Neural progenitor cell (in vitro differentiated cells): Measurements from ENCODE around the gene PLEKHF1.

Source experiments
- EZH2 ChIP-seq: fragments of 200-600 bp; sonication (generic); IDR thresholded peaks from 2 replicates; pipeline ENCODE4 v1.6.1; 2017; ENCODE audit warnings: antibody characterized with exemption, mild to moderate bottlenecking, moderate library complexity
- TF ChIP-seq, protein P1 (sequence below): fragments of 200-600 bp; sonication (generic); IDR thresholded peaks from 2 replicates; pipeline ENCODE4 v1.5.1; 2017; ENCODE audit warnings: antibody characterized with exemption, mild to moderate bottlenecking

DNA sequence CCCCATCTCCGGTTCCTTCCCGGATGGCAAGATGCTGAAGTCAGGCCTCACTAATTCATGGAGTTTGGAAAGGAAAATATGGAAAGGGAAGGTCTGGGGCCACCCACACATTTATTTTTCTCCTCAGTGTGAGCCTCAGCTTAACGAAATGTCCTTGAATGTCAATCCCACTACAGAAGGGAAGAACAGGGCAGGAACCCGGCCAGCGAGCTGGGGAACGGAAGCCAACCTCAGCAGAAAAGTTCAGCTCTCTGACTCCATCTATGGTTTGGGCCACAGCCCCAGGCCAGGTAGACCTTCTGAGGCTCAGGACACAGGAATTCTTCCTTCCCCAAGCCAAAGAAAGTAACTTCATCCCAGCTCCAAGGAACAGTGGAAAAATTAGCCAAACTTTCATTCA lies 41.4 kb downstream of the PLEKHF1 start:
- TF ChIP-seq, protein P1, sequence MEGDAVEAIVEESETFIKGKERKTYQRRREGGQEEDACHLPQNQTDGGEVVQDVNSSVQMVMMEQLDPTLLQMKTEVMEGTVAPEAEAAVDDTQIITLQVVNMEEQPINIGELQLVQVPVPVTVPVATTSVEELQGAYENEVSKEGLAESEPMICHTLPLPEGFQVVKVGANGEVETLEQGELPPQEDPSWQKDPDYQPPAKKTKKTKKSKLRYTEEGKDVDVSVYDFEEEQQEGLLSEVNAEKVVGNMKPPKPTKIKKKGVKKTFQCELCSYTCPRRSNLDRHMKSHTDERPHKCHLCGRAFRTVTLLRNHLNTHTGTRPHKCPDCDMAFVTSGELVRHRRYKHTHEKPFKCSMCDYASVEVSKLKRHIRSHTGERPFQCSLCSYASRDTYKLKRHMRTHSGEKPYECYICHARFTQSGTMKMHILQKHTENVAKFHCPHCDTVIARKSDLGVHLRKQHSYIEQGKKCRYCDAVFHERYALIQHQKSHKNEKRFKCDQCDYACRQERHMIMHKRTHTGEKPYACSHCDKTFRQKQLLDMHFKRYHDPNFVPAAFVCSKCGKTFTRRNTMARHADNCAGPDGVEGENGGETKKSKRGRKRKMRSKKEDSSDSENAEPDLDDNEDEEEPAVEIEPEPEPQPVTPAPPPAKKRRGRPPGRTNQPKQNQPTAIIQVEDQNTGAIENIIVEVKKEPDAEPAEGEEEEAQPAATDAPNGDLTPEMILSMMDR, result no peak
- TF ChIP-seq EZH2, result no peak
